Cardiac septum (tissue), 1 donor: Measurements from ENCODE around the gene MAEA. TPM values are rescaled to one million over a fixed set of nuclear protein-coding genes. Genes with fewer than 3 reads are reported as not detected.
"Not testable (repeated sequence)": the region's sequence is repeated elsewhere in the genome, so short reads cannot be mapped to it uniquely, and the experiment has no call there.

Experiments
- DNase-seq: peaks from one replicate; pipeline ENCODE4 v3.0.0-alpha.2; 2020; ENCODE audit warnings: low spot score
- intact Hi-C: fragments of 100-400 bp; cut with DNase I; formaldehyde crosslinking; loops from one replicate; pipeline ENCODE4 v1.14.0; 2022
- total RNA-seq: library from RNA; stranded (reverse); fragmentation: NEBNext Ultra II Directional; extraction: Animal tissue kit (Norgen Biotek cat#: 25700); gene quantifications from one replicate; pipeline ENCODE4 v1.2.1, GENCODE V29; 2021
- donor health status: DM: no; HTN: no; CAD: no.

The MAEA gene
- total RNA-seq, 1 donor from 2014 or later, result 55.2 TPM

GRCh38 chr4:1312821-1313640, 23.3 kb downstream of the MAEA start:
- intact Hi-C loops, result no loop called here
- DNase-seq, result no peak

GRCh38 chr4:1315306-1315705, 25.6 kb downstream of the MAEA start:
- intact Hi-C loops, result no loop called here

GRCh38 chr4:1315836-1316536, 26.3 kb downstream of the MAEA start:
- intact Hi-C loops, result no loop called here
- DNase-seq, result no peak

More at GRCh38 chr4:1315306-1315705, 25.6 kb downstream of the MAEA start:
- no peak for DNase-seq

- intact Hi-C loops, result no loop called here
- DNase-seq, result no peak
These were observed 27.0 kb downstream of the MAEA start for GRCh38 chr4:1316537-1317168.

- intact Hi-C loops, result no loop called here
- no peak for DNase-seq
These were observed 27.7 kb downstream of the MAEA start for GRCh38 chr4:1317177-1318045.

GRCh38 chr4:1318046-1318375, 28.3 kb downstream of the MAEA start:
- no peak for DNase-seq
- intact Hi-C loops, result no loop called here

GRCh38 chr4:1318488-1319213, 29.0 kb downstream of the MAEA start:
- DNase-seq, result no peak
- intact Hi-C loops, result no loop called here

GRCh38 chr4:1321486-1321885, 31.8 kb downstream of the MAEA start:
- intact Hi-C loops, result no loop called here
- DNase-seq, result no peak

GRCh38 chr4:1321946-1322650, 32.4 kb downstream of the MAEA start:
- DNase-seq, result no peak
- intact Hi-C loops, result no loop called here

- no peak for DNase-seq
- intact Hi-C loops, result no loop called here
These were observed 33.6 kb downstream of the MAEA start for GRCh38 chr4:1323280-1323634.

- no peak for DNase-seq
- intact Hi-C loops, result no loop called here
These were observed 34.1 kb downstream of the MAEA start for GRCh38 chr4:1323635-1324442.

GRCh38 chr4:1324443-1325175, 34.9 kb downstream of the MAEA start:
- intact Hi-C loops, DNase-seq: not testable (repeated sequence)

- no peak for DNase-seq
- intact Hi-C loops, result no loop called here
These were observed 35.4 kb downstream of the MAEA start for GRCh38 chr4:1325176-1325480.

- intact Hi-C loops, result no loop called here
- no peak for DNase-seq
These were observed 36.3 kb downstream of the MAEA start for GRCh38 chr4:1325681-1326635.

- intact Hi-C loops, result no loop called here
- DNase-seq, result no peak
These were observed 37.2 kb downstream of the MAEA start for GRCh38 chr4:1326751-1327525.
